GM23338 (cell line): ENCODE measurements around the gene ATP6V0C.

Experiments used
- CREB1 ChIP-seq: fragments of 250-450 bp; sonication (Bioruptor Pico); IDR thresholded peaks from 2 replicates; pipeline ENCODE4 v1.5.0; 2020; ENCODE audit warnings: low read depth, mild to moderate bottlenecking, moderate library complexity
- EZH2 ChIP-seq: fragments of 200-600 bp; sonication (generic); IDR thresholded peaks from one replicate; pipeline ENCODE4 v1.8.0; 2017; ENCODE audit warnings: antibody characterized with exemption, mild to moderate bottlenecking, low read depth; ENCODE audit not compliant: unreplicated experiment
- EZH2phosphoT487 ChIP-seq: fragments of 200-600 bp; sonication (generic); IDR thresholded peaks from one replicate; pipeline ENCODE4 v1.8.1; 2018; ENCODE audit warnings: antibody characterized with exemption; ENCODE audit not compliant: unreplicated experiment
- JUNB ChIP-seq: IDR thresholded peaks from one replicate; pipeline ENCODE4 v1.6.1; 2016; ENCODE audit warnings: antibody characterized with exemption; ENCODE audit not compliant: unreplicated experiment
- POLR2AphosphoS5 ChIP-seq: IDR thresholded peaks from 2 replicates; pipeline ENCODE4 v1.6.1; 2016; ENCODE audit warnings: antibody characterized with exemption, low read depth
- REST ChIP-seq: IDR thresholded peaks from one replicate; pipeline ENCODE4 v1.6.1; 2018; ENCODE audit warnings: antibody characterized with exemption; ENCODE audit not compliant: unreplicated experiment
- TF ChIP-seq, protein P1 (sequence below), 2 experiments: fragments of 200-600 bp in 1 of 2; sonication (generic) in 1 of 2; conservative IDR thresholded peaks; 2 replicates each; pipeline versions ENCODE4 v1.5.1 to v1.6.1; 2016 to 2017; ENCODE audit warnings: antibody characterized with exemption in 2 of 2, low read depth in 2 of 2, mild to moderate bottlenecking in 2 of 2, moderate library complexity in 1 of 2
- TF ChIP-seq, protein P2 (sequence below): fragments of 250-450 bp; sonication (Bioruptor Pico); IDR thresholded peaks from 2 replicates; pipeline ENCODE4 v1.5.0; 2020; ENCODE audit warnings: mild to moderate bottlenecking, moderate library complexity

DNA sequence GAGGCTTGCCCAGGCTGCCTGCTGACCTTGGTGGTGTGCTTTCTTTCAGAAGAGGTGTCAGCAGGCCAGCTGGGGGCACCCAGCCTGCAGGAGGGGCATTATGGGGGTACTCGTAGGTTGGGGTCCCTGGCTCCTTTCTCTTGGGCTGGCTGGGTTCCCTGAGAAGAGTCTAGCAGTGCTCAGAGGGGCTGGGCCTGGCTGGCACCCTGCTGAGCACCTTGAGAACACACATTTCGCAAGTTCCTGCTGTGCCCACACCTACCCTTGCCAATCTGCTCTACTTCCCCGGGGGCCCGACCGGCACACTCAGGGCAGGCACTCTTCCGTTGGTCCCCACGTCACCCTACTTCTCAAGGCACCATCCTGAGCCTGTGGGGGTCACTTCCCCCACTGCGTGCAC lies 12.4 kb downstream of the ATP6V0C start:
- TF ChIP-seq REST (no peak), POLR2AphosphoS5 (no peak), EZH2phosphoT487 (no peak), EZH2 (no peak), CREB1 (CRISPR knock-in tag) (no peak), JUNB (no peak)
- TF ChIP-seq, protein P1, sequence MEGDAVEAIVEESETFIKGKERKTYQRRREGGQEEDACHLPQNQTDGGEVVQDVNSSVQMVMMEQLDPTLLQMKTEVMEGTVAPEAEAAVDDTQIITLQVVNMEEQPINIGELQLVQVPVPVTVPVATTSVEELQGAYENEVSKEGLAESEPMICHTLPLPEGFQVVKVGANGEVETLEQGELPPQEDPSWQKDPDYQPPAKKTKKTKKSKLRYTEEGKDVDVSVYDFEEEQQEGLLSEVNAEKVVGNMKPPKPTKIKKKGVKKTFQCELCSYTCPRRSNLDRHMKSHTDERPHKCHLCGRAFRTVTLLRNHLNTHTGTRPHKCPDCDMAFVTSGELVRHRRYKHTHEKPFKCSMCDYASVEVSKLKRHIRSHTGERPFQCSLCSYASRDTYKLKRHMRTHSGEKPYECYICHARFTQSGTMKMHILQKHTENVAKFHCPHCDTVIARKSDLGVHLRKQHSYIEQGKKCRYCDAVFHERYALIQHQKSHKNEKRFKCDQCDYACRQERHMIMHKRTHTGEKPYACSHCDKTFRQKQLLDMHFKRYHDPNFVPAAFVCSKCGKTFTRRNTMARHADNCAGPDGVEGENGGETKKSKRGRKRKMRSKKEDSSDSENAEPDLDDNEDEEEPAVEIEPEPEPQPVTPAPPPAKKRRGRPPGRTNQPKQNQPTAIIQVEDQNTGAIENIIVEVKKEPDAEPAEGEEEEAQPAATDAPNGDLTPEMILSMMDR (conservative IDR thresholded peaks at IDR 0.05; ENCODE audit: low read depth in 2 of 2), result no peak
- TF ChIP-seq, protein P2, sequence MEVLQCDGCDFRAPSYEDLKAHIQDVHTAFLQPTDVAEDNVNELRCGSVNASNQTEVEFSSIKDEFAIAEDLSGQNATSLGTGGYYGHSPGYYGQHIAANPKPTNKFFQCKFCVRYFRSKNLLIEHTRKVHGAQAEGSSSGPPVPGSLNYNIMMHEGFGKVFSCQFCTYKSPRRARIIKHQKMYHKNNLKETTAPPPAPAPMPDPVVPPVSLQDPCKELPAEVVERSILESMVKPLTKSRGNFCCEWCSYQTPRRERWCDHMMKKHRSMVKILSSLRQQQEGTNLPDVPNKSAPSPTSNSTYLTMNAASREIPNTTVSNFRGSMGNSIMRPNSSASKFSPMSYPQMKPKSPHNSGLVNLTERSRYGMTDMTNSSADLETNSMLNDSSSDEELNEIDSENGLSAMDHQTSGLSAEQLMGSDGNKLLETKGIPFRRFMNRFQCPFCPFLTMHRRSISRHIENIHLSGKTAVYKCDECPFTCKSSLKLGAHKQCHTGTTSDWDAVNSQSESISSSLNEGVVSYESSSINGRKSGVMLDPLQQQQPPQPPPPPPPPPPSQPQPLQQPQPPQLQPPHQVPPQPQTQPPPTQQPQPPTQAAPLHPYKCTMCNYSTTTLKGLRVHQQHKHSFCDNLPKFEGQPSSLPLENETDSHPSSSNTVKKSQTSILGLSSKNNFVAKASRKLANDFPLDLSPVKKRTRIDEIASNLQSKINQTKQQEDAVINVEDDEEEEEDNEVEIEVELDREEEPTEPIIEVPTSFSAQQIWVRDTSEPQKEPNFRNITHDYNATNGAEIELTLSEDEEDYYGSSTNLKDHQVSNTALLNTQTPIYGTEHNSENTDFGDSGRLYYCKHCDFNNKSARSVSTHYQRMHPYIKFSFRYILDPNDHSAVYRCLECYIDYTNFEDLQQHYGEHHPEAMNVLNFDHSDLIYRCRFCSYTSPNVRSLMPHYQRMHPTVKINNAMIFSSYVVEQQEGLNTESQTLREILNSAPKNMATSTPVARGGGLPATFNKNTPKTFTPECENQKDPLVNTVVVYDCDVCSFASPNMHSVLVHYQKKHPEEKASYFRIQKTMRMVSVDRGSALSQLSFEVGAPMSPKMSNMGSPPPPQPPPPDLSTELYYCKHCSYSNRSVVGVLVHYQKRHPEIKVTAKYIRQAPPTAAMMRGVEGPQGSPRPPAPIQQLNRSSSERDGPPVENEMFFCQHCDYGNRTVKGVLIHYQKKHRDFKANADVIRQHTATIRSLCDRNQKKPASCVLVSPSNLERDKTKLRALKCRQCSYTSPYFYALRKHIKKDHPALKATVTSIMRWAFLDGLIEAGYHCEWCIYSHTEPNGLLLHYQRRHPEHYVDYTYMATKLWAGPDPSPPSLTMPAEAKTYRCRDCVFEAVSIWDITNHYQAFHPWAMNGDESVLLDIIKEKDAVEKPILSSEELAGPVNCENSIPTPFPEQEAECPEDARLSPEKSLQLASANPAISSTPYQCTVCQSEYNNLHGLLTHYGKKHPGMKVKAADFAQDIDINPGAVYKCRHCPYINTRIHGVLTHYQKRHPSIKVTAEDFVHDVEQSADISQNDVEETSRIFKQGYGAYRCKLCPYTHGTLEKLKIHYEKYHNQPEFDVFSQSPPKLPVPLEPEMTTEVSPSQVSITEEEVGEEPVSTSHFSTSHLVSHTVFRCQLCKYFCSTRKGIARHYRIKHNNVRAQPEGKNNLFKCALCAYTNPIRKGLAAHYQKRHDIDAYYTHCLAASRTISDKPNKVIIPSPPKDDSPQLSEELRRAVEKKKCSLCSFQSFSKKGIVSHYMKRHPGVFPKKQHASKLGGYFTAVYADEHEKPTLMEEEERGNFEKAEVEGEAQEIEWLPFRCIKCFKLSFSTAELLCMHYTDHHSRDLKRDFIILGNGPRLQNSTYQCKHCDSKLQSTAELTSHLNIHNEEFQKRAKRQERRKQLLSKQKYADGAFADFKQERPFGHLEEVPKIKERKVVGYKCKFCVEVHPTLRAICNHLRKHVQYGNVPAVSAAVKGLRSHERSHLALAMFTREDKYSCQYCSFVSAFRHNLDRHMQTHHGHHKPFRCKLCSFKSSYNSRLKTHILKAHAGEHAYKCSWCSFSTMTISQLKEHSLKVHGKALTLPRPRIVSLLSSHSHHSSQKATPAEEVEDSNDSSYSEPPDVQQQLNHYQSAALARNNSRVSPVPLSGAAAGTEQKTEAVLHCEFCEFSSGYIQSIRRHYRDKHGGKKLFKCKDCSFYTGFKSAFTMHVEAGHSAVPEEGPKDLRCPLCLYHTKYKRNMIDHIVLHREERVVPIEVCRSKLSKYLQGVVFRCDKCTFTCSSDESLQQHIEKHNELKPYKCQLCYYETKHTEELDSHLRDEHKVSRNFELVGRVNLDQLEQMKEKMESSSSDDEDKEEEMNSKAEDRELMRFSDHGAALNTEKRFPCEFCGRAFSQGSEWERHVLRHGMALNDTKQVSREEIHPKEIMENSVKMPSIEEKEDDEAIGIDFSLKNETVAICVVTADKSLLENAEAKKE (CRISPR knock-in tag), result no peak
